Tibial nerve (tissue), 4 donors: ENCODE measurements around the gene TRPV4.

Source experiments
- CTCF ChIP-seq, 5 experiments: fragments of 200-600 bp in 3 of 5; fragments of 450-650 bp in 2 of 5; sonication (generic) in 3 of 5; IDR thresholded peaks; one replicate each; pipeline ENCODE4 v1.5.1; 2016 to 2019; ENCODE audit warnings: antibody characterized with exemption in 5 of 5, mild to moderate bottlenecking in 3 of 5, moderate library complexity in 2 of 5
- EP300 ChIP-seq, 2 donors: sonication (generic); formaldehyde crosslinking; IDR thresholded peaks; one replicate each; pipeline ENCODE4 v1.6.1; 2017; ENCODE audit warnings: antibody characterized with exemption in 2 of 2, mild to moderate bottlenecking in 1 of 2
- POLR2A ChIP-seq, 2 donors: fragments of 450-650 bp; IDR thresholded peaks; one replicate each; pipeline ENCODE4 v1.6.1; 2017; ENCODE audit warnings: antibody characterized with exemption in 2 of 2, mild to moderate bottlenecking in 2 of 2, moderate library complexity in 2 of 2

- TF ChIP-seq CTCF (IDR thresholded peaks at IDR 0.05) = no peak
- TF ChIP-seq POLR2A (IDR thresholded peaks at IDR 0.05) = no peak
- no peak for TF ChIP-seq EP300 (IDR thresholded peaks at IDR 0.05)
Measured at GRCh38 chr12:109818253-109818652, 14.9 kb downstream of the TRPV4 start.
